ENCODE measurements around the gene TMC8.
A peak's percentile ranks its signal among the peaks of the same experiment; 100 is the strongest.

DNA sequence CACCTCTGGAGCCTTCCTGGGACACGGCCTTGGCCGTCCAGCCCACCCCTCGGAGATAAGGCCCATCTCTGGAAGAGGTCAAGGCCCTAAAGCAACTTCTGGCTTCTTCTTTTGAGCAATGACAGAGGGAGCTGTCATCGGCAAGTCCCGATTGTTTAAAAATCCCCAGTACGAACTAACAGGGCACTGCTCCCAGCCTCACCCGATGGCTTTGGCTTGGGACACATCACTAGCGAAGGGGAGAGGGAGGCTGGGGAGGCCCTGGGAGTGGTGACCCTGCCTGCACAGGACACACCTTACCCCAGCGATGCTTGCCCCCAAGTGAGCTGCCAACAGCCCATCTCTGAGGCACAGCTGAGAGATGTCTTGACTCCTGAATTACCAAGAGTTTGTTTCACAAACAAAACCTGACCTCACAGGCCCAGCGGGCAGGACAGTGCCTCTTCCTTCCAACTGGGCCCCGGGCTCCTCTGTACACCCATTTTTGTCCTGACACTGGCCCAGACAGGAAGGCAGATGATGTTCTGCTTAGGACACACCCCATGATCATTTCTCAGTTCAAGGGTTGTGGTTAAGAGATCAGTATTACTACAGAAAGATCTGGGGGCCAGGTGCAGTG lies 42.6 kb downstream of the TMC8 start:
- TF ChIP-seq, protein P1, sequence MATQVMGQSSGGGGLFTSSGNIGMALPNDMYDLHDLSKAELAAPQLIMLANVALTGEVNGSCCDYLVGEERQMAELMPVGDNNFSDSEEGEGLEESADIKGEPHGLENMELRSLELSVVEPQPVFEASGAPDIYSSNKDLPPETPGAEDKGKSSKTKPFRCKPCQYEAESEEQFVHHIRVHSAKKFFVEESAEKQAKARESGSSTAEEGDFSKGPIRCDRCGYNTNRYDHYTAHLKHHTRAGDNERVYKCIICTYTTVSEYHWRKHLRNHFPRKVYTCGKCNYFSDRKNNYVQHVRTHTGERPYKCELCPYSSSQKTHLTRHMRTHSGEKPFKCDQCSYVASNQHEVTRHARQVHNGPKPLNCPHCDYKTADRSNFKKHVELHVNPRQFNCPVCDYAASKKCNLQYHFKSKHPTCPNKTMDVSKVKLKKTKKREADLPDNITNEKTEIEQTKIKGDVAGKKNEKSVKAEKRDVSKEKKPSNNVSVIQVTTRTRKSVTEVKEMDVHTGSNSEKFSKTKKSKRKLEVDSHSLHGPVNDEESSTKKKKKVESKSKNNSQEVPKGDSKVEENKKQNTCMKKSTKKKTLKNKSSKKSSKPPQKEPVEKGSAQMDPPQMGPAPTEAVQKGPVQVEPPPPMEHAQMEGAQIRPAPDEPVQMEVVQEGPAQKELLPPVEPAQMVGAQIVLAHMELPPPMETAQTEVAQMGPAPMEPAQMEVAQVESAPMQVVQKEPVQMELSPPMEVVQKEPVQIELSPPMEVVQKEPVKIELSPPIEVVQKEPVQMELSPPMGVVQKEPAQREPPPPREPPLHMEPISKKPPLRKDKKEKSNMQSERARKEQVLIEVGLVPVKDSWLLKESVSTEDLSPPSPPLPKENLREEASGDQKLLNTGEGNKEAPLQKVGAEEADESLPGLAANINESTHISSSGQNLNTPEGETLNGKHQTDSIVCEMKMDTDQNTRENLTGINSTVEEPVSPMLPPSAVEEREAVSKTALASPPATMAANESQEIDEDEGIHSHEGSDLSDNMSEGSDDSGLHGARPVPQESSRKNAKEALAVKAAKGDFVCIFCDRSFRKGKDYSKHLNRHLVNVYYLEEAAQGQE (IDR thresholded peaks at IDR 0.05): no peak
- no peak for TF ChIP-seq TAF1 (conservative IDR thresholded peaks at IDR 0.05)
- TF ChIP-seq, protein P2, sequence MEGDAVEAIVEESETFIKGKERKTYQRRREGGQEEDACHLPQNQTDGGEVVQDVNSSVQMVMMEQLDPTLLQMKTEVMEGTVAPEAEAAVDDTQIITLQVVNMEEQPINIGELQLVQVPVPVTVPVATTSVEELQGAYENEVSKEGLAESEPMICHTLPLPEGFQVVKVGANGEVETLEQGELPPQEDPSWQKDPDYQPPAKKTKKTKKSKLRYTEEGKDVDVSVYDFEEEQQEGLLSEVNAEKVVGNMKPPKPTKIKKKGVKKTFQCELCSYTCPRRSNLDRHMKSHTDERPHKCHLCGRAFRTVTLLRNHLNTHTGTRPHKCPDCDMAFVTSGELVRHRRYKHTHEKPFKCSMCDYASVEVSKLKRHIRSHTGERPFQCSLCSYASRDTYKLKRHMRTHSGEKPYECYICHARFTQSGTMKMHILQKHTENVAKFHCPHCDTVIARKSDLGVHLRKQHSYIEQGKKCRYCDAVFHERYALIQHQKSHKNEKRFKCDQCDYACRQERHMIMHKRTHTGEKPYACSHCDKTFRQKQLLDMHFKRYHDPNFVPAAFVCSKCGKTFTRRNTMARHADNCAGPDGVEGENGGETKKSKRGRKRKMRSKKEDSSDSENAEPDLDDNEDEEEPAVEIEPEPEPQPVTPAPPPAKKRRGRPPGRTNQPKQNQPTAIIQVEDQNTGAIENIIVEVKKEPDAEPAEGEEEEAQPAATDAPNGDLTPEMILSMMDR (IDR thresholded peaks at IDR 0.05; ENCODE audit: low read depth, low read length, missing input control): no peak
- TF ChIP-seq, protein P3, sequence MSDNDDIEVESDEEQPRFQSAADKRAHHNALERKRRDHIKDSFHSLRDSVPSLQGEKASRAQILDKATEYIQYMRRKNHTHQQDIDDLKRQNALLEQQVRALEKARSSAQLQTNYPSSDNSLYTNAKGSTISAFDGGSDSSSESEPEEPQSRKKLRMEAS (IDR thresholded peaks at IDR 0.05): no peak
- no peak for TF ChIP-seq YY1 (IDR thresholded peaks at IDR 0.05)
- TF ChIP-seq, protein P4, sequence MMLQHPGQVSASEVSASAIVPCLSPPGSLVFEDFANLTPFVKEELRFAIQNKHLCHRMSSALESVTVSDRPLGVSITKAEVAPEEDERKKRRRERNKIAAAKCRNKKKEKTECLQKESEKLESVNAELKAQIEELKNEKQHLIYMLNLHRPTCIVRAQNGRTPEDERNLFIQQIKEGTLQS (IDR thresholded peaks at IDR 0.05): no peak
- no peak for TF ChIP-seq RAD21 (IDR thresholded peaks at IDR 0.05)
- TF ChIP-seq, protein P5, sequence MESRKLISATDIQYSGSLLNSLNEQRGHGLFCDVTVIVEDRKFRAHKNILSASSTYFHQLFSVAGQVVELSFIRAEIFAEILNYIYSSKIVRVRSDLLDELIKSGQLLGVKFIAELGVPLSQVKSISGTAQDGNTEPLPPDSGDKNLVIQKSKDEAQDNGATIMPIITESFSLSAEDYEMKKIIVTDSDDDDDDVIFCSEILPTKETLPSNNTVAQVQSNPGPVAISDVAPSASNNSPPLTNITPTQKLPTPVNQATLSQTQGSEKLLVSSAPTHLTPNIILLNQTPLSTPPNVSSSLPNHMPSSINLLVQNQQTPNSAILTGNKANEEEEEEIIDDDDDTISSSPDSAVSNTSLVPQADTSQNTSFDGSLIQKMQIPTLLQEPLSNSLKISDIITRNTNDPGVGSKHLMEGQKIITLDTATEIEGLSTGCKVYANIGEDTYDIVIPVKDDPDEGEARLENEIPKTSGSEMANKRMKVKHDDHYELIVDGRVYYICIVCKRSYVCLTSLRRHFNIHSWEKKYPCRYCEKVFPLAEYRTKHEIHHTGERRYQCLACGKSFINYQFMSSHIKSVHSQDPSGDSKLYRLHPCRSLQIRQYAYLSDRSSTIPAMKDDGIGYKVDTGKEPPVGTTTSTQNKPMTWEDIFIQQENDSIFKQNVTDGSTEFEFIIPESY (IDR thresholded peaks at IDR 0.05): no peak
- no peak for TF ChIP-seq SP1 (IDR thresholded peaks at IDR 0.05)
- no peak for TF ChIP-seq JUND (IDR thresholded peaks at IDR 0.05)
- no peak for TF ChIP-seq HNF4G (IDR thresholded peaks at IDR 0.05)
- TF ChIP-seq RXRA (IDR thresholded peaks at IDR 0.05): peak in 1 of 2 donors; percentile 55

Measured in liver (tissue), 3 donors.